GM18520 (cell line): ENCODE measurements around the gene ITGB2.
"Not testable (repeated sequence)": the region's sequence is repeated elsewhere in the genome, so short reads cannot be mapped to it uniquely, and the experiment has no call there.

Source experiments
- ATAC-seq: cut with Tn5 transposase; IDR thresholded peaks from one replicate; pipeline ENCODE4 v1.9.1; 2021; ENCODE audit not compliant: unreplicated experiment

The ITGB2 gene

DNA sequence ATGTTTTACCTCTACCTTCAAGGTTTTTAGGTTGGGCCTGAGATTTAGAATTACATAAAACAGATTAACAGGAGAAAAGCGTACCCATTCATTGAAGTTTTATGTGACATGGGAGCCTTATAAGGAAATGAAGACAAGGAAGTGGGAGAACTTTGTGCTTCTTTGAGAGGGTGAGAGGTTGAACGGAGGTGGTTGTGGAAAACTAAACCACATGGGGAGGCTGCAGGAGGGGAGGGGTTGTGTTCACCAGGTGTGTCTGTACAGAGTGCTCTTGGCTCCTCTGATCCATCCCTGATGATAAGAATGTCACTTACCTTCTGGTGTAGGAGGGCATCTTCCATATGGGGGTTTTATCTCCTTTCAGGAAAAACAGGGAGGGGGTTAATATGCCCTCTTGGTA is 21.9 kb upstream of the ITGB2 start:
- no peak for ATAC-seq

DNA sequence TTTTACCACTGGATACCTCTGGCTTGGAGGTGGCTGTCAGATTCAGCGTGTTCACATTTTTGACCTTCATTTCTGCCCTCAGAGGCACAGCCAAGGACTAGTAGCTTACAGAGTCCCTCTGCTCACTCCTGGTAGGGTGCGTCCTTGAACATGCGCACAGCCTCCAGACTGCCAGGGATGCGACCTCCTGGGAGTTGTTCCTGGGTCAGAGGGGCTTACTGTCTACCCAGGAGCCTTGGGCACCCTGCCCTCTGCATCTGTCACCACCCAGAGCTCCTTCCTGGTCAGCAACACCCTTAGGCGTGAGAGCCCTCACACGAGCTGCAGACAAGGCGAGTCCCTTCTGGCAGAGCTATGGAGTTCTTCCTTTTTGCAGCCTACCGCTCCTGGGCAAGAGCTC is 20.9 kb upstream of the ITGB2 start:
- no peak for ATAC-seq

DNA sequence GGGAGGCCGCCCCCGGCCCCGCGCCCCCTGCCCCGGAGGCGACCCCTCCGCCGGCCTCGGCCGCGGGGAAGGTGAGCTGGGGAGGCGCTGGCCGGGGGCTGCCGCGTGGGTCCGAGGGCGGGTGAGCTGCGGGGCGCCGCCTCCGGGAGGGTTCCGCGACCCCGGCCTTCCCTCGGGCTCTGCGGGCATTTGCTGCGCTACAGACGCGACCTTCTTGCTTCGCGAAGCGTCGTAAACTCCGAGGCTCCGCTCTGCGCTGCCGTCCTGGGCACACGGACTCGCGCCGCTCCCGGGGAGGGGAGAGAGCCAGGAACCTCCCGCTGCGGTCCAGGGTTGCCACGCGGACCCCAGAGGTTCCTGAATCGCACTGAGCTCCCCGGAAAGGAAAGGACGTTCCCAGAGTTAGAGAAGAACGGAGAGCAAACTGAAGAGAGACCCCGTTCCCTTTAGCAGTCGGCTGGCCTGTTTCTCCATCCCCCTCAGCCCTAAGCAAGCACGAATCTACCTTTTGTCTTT is 19.5 kb upstream of the ITGB2 start:
- ATAC-seq: peak; percentile 19

DNA sequence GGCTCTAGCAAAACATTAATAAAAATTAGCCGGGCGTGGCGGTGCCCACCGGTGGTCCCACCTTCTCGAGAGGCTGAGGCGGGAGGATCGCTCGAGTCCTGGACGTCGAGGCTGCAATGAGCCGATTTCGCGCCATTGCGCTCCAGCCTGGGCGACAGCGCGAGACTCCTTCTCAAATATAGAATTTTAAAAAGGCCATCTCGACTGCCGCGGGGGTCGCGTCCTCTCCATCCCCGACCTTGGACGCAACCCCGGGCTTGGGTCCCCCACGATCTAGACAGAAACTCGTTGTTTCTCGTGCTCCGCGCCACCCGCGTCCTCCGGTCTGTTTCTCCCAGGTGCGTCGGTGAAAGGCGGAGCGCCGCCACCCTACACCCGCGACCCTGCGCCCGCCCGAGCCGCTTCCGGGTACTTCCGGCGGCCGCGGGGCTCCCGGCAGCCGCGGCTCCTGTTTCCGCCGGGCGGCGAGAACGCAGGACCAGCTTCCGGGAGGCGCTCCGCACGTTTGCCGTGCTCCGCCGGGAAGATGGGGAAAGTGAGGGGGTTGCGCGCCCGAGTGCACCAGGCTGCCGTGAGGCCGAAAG is 18.9 kb upstream of the ITGB2 start, which contains the start of gene SLX9:
TSS of gene SLX9 (plus strand) at position 498 of the 584 bp plus-strand sequence. CDS start at position 527, 29 bp downstream.
- ATAC-seq: peak; percentile 53

DNA sequence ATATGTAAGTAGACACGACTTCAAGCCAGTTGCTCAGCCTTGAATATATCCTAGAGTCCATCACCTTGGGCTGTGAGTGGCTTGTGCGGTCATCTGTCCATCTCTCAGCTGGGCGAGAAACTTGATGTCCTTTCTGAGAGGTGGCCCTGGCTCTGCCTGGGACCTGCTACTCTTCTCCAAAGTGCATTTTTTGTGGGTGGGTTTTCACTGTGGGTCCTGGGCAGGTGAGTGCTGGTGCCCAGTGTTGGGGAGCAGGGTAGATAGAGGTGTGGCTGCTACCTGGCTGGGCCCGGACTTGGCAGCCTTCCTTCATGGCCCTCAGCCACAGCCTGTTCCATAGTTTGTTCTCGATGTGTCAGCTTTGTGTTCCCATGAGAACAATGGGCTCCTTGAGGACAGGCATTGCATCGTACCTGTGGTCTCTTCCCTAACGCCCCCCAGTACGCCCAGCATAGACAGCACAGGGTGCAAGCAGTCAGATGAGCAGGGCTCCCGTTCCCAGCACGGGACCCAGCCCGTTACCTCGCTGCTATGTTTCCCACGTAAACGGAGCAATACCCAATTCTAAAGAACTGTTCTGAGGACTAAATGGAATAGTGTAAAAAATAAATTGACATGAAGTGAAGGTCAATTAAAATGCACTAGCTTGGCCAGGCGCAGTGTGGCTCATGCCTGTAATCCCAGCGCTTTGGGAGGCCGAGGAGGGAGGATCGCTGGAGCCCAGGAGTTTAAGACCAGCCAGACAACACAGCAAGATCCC is 18.3 kb upstream of the ITGB2 start:
- no peak for ATAC-seq

DNA sequence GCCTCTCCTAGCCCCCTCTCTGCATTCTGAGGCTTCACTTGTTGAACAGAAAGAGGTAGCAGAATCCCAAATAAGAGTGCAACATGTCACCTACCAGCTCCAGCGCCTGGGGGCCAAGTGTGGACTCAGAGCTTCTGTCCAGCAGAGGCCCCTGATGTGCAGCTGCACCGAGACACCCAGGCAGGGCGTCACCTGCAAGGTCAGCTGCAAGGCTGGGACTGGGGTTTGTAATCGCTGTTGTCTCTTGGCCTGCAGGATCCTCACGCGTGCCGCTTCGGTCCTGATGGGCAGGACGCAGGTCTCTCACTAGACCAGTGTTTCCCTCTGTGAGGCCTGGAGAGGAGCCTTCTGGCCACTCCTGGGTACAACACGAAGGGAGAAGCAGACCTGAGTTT is 14.8 kb upstream of the ITGB2 start:
- ATAC-seq: no peak

DNA sequence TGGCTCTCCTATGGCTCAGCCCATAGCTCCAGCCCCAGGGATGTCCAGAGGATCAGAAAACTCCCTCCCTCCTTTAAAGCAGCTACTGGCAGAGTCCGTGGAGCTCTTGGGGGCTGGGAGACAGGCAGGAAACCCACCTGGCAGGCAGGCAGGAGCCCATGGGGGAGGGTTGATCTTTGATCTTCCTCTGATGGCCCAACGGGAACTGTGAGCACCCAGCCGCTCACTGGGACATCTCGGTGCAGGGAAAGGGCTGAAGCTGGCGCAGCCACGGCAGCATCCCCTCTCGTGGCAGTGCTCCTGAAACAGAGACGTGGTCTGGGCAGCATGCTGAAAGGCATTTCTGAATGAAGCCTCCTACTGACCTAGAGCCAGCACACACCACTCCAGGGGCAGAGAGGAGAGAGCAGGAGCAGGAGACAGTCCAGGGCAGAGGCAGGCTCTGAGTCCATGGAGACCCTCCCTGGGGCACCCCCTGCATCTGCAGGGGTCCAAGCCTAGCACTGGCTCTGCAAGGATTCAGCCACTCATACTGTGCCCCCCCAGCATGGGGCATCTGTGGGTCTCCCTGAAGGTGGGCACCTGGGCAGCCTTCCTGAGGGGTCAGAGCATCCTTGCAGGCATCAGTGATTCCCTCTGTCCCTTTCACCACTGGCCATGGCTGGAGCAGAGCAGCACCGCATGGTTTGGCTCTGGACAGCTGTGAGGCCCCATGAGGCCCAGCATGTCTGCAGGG is 14.3 kb upstream of the ITGB2 start:
- ATAC-seq: no peak

DNA sequence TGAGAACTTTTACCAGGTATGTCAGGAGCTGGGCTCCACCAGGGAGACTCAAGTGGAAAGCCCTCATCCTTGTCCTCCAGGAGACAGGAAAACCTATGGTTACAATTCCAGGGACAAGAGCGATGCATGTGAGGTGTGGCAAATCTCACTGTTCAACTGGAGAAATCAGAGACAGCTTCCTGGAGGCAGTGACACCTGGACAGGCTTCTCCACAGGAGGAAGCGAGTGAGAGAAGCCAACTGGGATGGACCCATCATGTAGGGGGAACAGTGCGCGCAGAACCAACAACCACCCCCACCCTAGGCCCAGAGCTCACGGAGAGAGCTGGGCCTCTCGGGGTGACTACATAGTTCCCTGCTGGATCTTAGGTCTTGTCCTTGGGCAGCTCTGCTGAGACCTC is 13.6 kb upstream of the ITGB2 start:
- no peak for ATAC-seq

DNA sequence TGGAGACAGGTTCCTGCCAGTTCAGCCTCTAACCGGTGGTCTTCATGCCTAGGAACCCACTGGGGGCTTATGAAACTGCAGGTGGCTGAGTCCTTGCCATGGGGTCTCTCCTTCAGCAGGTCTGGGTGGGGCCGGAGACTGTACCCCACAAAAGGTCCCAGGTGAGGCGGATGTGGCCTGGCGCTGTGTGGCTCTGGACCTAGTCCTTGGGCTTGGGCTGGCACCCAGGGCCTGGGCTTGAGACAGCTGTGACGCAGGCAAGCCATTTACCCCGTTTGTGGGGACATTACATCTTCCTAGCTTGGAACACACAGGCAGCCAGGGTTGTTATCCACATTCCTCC is 13.2 kb upstream of the ITGB2 start:
- ATAC-seq: no peak

DNA sequence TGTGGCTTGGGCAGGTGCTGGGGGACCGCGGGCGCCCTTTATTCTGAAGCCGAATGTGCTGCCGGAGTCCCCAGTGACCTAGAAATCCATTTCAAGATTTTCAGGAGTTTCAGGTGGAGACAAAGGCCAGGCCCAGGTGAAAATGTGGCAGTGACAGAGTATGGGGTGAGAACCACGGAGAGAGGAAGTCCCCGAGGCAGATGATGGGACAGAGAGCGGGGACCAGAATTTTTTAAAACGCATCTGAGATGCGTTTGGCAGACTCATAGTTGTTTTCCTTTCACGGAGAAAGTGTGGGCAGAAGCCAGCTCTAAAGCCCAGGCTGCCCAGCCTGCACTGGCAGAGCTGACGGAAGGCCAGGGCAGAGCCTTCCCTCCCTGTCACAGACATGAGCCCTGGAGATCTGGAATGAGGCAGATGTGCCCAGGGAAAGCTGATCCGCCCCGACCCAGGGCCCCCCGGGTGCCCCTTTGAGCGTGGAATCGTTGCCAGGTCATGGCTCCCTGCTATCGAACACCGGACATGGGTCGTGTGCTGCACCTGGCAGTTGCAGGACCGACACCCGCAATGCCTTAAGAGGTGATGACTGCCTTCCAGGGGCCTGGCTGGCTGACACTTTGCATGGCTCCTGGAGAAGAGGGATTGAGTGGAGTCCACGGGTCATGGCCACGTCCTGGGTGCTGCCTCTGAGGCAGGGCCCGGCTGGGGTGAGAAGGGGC is 12.7 kb upstream of the ITGB2 start:
- no peak for ATAC-seq

DNA sequence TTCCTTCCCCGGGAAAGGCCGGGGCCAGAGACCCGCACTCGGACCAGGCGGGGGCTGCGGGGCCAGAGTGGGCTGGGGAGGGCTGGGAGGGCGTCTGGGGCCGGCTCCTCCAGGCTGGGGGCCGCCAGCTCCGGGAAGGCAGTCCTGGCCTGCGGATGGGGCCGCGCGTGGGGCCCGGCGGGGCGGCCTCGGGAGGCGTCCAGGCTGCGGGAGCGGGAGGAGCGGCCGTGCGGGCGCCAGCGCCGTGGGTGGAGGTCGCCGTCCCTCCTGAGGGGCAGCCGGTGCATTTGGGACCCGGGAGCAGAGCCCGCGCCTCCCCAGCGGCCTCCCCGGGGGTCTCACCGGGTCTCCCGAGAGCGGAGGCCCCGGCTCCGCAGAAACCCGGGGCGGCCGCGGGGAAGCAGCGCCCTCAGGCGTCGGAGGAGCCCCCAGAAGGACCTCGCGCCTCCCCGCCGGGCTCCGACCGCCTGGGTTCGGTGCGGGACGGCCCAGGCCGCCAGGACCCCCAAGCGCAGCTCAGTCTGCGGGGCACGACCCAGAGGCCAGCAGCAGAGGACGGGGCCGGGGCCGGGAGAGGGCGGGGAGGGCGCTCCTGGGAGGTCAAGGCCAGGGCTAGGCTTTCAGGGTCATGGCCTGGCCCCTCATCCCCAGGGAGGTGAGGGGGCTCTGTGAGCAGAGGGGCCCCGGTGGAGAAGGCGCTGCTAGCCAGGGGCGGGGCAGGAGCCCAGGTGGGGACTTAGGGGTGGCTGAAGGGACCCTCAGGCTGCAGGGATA is 11.9 kb upstream of the ITGB2 start:
- no peak for ATAC-seq

DNA sequence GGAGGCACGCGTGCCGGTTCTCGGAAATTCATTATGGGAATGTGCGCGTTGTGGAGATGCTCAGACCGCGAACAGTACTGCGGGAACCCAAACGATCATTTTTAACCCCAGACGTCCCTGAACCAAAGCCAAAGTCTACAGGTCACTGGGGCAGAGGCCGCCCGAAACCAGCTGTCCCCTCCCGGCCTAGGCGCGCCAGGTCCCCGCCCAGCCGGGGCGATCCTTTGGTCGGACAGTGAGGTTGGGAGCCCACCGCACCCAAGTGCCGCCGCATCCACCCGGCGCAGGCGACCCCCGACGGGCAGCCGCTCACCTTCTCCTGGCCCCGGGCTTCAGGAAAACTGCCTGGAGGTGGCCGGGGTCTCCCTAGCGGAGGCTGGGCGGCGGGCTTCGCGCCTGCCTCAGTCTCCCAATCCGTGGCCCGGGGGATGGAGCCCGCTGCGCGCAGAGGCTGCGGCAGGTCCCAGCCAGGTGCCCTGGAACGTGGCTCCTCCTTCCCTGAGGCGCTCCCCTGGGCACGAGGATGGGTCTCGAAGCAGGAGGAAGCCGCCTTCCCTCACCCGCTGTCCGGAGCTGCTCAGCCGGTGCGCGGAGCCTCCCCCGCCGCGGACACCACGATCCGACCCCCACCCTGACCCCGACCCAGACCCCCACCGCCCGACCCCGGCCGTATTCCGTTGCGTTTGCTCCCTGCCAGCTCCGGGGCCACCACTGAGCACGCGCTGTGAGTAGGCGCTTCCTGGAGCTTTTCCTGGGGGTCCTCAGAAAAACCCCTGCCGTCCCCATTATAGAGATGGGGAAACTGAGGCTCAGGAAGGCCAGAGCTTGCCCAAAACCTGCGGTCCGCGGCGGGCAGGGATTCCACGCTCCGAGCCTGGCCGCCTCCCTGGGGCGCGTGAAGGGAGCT is 11.1 kb upstream of the ITGB2 start:
- ATAC-seq: no peak

DNA sequence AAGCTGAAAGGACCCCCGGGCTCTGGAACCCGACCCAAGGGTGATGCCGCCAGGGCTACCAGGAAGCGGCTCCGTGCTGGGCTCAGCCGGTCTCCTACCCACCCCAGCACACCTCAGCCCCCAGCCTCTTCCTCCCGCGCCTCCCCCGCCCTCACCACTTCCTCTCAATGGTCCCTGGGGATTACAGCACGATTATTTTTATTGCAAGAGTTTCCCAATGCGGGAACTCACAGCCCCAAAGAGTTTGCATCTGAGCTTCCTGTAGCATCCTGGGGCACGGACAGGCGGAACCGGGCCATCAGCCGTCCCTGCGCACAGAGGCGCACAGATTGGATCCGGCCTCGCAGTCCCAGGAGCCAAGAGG is 10.4 kb upstream of the ITGB2 start:
- no peak for ATAC-seq

DNA sequence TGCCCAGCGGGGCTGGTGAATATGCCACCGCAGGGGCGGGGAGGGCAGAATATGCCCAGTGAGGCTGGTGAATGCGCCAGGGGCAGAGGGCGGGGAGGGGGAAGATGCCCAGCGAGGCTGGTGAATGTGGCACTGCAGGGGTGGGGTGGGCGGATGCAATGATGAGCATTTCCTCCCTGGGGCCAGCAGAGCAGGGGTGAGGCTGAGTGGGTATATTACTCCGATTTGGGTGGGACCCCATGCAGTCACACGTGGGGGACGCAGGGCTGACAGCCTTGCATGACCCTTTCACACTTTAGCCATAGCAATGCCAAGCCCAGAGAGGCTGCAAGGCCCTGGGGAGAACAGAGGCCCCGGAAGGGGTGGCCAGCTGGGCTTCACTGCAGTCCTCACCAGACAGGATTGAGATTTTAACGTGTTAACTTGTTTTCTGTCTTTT is 9.9 kb upstream of the ITGB2 start:
- ATAC-seq: no peak

DNA sequence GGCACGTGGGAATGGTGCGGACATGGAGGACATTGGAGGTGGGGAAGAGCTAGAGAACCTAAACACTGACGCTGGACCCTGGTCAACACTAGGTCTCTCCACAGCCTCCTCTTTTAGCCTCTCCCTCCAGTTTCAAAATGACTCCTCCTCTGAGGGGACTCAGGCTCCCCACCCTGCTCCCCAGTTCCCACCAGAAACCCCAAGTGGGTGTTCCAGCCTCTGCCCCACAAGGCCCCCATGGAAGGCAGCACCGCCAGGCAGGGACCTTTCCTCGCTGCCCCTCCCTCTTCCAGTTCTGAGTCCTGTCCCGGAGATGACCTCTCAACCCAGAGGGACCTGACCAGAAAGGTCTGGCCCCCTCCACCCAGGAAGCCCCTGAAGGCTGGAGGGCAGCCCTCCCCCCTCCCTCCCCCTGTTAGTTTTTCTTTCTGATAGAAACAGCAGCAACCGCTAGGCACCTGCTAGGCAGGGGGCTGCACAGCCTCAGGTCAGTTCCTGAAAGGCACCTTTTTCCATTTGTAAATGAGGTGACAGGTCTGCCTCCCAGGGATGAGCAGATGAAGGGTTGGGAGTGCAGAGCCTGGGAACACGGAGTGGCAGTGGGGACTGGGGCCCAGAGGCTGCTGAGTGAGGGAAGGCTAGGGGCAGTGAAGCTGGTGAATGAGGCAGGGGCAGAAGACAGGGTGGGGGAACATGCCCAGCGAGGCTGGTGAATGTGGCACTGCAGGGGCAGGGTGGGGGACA is 9.3 kb upstream of the ITGB2 start:
- ATAC-seq: no peak

DNA sequence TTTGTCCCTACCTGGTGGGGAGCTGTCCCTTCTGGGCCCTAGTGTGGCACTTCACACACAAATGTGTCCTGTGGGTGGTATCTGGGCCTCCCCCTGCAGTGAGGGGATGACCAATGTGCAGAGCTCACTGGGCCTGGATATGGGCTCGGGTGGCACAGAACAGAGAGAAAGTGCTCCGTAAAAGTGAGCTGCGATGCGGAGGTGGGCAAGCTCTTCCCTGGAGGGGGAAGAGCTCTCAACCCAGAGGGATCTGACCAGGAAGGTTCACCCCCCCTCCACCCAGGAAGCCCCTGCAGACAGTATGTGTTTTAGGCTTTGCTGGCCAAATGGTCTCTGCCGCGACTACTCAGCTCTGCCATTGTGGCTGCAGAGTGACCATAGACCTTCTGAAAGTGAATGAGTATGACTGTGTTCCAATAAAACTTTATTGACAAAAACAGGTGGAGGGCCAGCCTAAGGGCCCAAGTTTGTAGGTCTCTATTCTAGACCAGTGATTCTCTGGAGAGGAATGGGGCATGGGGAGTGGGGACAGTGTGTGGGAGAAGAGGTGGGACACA is 8.6 kb upstream of the ITGB2 start:
- ATAC-seq: no peak

DNA sequence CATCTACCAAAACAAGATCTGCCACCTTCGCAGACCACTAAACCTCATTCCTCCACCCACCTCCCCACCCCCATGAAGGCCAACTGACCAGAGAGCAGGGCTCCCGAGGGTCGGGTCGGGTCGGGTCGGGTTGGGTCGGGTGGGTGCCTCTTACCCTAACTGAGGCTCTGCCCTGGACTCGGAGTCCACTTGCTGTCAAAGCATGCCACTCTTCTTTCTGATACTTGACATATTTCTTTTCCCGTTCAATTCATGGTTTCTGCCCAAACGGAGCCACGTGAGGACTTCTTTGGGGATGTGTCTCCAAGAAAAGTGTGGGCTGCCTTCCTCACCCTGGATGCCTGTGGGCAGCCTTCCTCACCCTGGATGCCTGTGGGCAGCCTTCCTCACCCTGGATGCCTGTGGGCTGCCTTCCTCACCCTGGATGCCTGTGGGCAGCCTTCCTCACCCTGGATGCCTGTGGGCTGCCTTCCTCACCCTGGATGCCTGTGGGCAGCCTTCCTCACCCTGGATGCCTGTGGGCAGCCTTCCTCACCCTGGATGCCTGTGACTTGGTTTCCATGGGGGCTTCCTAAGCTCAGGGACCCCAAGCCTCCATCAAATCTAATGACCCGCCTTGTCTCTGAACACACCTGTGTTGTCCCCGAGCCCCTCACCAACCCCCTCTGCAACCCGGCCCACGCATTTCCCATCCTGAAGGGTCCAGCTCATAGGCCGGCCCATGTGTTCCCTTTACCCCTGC is 8.0 kb upstream of the ITGB2 start:
- not testable (repeated sequence) for ATAC-seq
